ENCODE results near the gene FIP1L1. TPM values are rescaled to one million over a fixed set of nuclear protein-coding genes. Genes with fewer than 3 reads are reported as not detected.
A peak's percentile ranks its signal among the peaks of the same experiment; 100 is the strongest.
"Not testable (repeated sequence)": the region's sequence is repeated elsewhere in the genome, so short reads cannot be mapped to it uniquely, and the experiment has no call there.

Gene FIP1L1
- total RNA-seq, 3 donors from 2014 or later (not counting 1 experiment from before 2014, with no cell fraction given) = 76.2 to 94.0 (median 85.6) TPM

DNA sequence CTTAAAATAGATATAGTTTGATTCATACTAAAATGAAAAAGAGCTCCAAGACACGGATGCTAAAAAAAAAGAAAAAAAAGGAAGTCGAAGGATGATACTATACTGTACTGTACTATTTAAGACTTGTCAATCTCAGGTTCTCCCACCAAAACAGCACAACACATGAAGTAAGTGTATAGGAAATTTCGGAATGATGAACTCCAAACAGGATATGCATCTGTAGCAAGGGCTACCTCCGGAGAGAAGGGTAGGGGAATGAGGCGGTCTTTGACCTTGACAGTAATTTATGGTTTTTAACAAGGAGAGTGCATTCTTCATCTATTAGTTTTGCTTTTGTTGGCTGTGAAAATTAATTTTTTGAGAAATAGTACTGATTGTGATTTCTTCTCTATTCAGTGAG, 541 bp upstream of the FIP1L1 start:
- peaks cover 5% of the 10 kb centered on the region for H3K4me1 ChIP-seq (ENCODE audit: control insufficient read depth, insufficient read depth, low read length)
- intact Hi-C loops (cut with micrococcal nuclease) = loop anchor here (1.0 to 5.0 kb wide), 2 partner anchors 11 to 685 kb away; partner anchors contain the start of genes CHIC2 and SCFD2
- H3K27me3 ChIP-seq (ENCODE audit: control insufficient read depth, insufficient read depth, low read length) = no peaks in the 10 kb centered on the region
- H3K36me3 Mint-ChIP-seq = no peaks in the 10 kb centered on the region
- H3K9me3 ChIP-seq (ENCODE audit: control insufficient read depth, insufficient read depth, low read length) = no peaks in the 10 kb centered on the region
- TF ChIP-seq, protein P1, sequence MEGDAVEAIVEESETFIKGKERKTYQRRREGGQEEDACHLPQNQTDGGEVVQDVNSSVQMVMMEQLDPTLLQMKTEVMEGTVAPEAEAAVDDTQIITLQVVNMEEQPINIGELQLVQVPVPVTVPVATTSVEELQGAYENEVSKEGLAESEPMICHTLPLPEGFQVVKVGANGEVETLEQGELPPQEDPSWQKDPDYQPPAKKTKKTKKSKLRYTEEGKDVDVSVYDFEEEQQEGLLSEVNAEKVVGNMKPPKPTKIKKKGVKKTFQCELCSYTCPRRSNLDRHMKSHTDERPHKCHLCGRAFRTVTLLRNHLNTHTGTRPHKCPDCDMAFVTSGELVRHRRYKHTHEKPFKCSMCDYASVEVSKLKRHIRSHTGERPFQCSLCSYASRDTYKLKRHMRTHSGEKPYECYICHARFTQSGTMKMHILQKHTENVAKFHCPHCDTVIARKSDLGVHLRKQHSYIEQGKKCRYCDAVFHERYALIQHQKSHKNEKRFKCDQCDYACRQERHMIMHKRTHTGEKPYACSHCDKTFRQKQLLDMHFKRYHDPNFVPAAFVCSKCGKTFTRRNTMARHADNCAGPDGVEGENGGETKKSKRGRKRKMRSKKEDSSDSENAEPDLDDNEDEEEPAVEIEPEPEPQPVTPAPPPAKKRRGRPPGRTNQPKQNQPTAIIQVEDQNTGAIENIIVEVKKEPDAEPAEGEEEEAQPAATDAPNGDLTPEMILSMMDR (IDR thresholded peaks at IDR 0.05) = no peak
- peak overlapping the region; percentile 95 to 97 for H3K27ac Mint-ChIP-seq
- H3K4me3 ChIP-seq (ENCODE audit: low read length) = peak overlapping the region; percentile 98
- ATAC-seq (no peak), DNase-seq (peak in 1 of 2 donors; percentile 16)
- H3K27me3 Mint-ChIP-seq (ENCODE audit: low read depth in 2 of 2) = peaks cover 8 to 13% of the 10 kb centered on the region in 2 donors
- peaks cover 36% of the 10 kb centered on the region in 2 donors for H3K4me1 Mint-ChIP-seq
- H3K4me3 Mint-ChIP-seq = peak overlapping the region; percentile 97
- no peaks in the 10 kb centered on the region for H3K36me3 ChIP-seq (ENCODE audit: control insufficient read depth, insufficient read depth, low read length)
- WGBS (ENCODE audit: insufficient coverage) = 68% methylated on average over 3 of the region's 5 CpGs
- H3K27ac ChIP-seq (ENCODE audit: low read length) = peak overlapping the region; percentile 46
- no peaks in the 10 kb centered on the region for H3K9me3 Mint-ChIP-seq

DNA sequence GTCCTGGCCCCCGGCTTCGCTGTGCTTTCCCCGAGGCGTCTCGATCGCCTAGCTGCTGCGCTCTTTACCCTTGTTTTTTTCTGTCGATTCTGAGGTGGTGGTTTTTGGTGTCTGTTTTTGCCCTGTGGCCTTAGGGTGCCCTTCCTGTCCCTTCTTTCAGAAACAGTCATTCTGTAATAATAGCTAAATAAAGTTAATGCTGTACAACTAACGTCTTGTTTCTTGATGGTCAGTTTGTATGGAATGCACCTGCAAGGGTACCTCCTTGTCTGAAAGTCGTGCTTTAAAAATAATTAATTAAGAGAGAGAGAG, 686 bp downstream of the FIP1L1 start:
- TF ChIP-seq, protein P1 (IDR thresholded peaks at IDR 0.05) = no peak
- 0% methylated on average over 10 of the region's 10 CpGs for whole genome bisulfite sequencing (ENCODE audit: insufficient coverage)
- H3K4me3 ChIP-seq (ENCODE audit: low read length) = peak overlapping the region; percentile 98
- intact Hi-C loops (cut with micrococcal nuclease) = loop anchor here (5.0 kb wide), 1 partner anchor 684 kb away; the partner anchor contains the start of gene CHIC2
- H3K27ac ChIP-seq (ENCODE audit: low read length) = peak overlapping the region; percentile 94
- no peak for DNase-seq
- Mint-ChIP-seq H3K36me3 (no peaks in the 10 kb centered on the region), H3K4me3 (peak overlapping the region; percentile 97), H3K27ac (peak overlapping the region; percentile 95 to 97), H3K4me1 (peaks cover 36% of the 10 kb centered on the region in 2 donors), H3K27me3 (ENCODE audit: low read depth in 2 of 2) (peaks cover 4 to 7% of the 10 kb centered on the region in 2 donors), H3K9me3 (no peaks in the 10 kb centered on the region)
- H3K9me3 ChIP-seq (ENCODE audit: control insufficient read depth, insufficient read depth, low read length) = no peaks in the 10 kb centered on the region
- H3K36me3 ChIP-seq (ENCODE audit: control insufficient read depth, insufficient read depth, low read length) = peaks cover 8% of the 10 kb centered on the region
- H3K4me1 ChIP-seq (ENCODE audit: control insufficient read depth, insufficient read depth, low read length) = peaks cover 5% of the 10 kb centered on the region
- H3K27me3 ChIP-seq (ENCODE audit: control insufficient read depth, insufficient read depth, low read length) = no peaks in the 10 kb centered on the region
- ATAC-seq = no peak

DNA sequence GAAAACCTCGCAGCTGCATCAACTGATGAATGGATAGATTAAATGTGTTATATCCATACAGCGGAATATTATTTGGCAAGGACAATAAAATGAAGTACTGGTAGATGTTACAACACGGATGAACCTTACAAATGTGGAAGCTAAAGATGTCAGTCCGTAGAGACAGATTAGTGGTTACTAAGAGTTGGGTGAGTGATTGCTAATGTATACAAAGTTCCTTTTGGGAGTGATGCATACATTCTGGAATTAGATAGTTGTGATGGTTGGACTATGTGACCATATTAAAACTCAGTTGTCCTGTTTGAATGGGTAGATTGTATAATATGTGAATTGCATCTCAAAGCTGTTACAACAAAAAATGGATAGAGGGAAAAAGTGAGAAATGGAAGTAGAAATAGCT, 2.8 kb downstream of the FIP1L1 start:
- Mint-ChIP-seq H3K27me3 (ENCODE audit: low read depth in 2 of 2) (peaks cover under 1 to 1% of the 10 kb centered on the region in 2 donors), H3K4me1 (peaks cover 36% of the 10 kb centered on the region in 2 donors), H3K4me3 (no peak overlapping the region), H3K27ac (peak overlapping the region in 1 of 2 donors; percentile 97), H3K9me3 (no peaks in the 10 kb centered on the region), H3K36me3 (peaks cover 7% of the 10 kb centered on the region)
- H3K4me3 ChIP-seq (ENCODE audit: low read length) = no peak overlapping the region
- DNase-seq = no peak
- H3K27ac ChIP-seq (ENCODE audit: low read length) = no peak overlapping the region
- intact Hi-C loops (cut with micrococcal nuclease) = no loop called here
- H3K9me3 ChIP-seq (ENCODE audit: control insufficient read depth, insufficient read depth, low read length) = no peaks in the 10 kb centered on the region
- H3K36me3 ChIP-seq (ENCODE audit: control insufficient read depth, insufficient read depth, low read length) = peaks cover 27% of the 10 kb centered on the region
- no peak for ATAC-seq
- TF ChIP-seq, protein P1 (IDR thresholded peaks at IDR 0.05) = no peak
- H3K27me3 ChIP-seq (ENCODE audit: control insufficient read depth, insufficient read depth, low read length) = no peaks in the 10 kb centered on the region
- WGBS (ENCODE audit: insufficient coverage) = 88% methylated on average over 4 of the region's 4 CpGs
- H3K4me1 ChIP-seq (ENCODE audit: control insufficient read depth, insufficient read depth, low read length) = peaks cover 5% of the 10 kb centered on the region

GRCh38 chr4:53409479-53409878, 32.0 kb downstream of the FIP1L1 start:
- H3K4me1 Mint-ChIP-seq = peaks cover 44 to 57% of the 10 kb centered on the region in 2 donors
- H3K4me3 ChIP-seq (ENCODE audit: low read length); DNase-seq; ATAC-seq; H3K9me3 Mint-ChIP-seq; H3K4me3 Mint-ChIP-seq; H3K27ac Mint-ChIP-seq; H3K27me3 ChIP-seq (ENCODE audit: control insufficient read depth, insufficient read depth, low read length); intact Hi-C loops (cut with micrococcal nuclease); H3K36me3 ChIP-seq (ENCODE audit: control insufficient read depth, insufficient read depth, low read length); H3K9me3 ChIP-seq (ENCODE audit: control insufficient read depth, insufficient read depth, low read length); H3K27me3 Mint-ChIP-seq (ENCODE audit: low read depth in 2 of 2); H3K27ac ChIP-seq (ENCODE audit: low read length); H3K36me3 Mint-ChIP-seq; H3K4me1 ChIP-seq (ENCODE audit: control insufficient read depth, insufficient read depth, low read length): not testable (repeated sequence)
- WGBS (ENCODE audit: insufficient coverage) = over 99% methylated on average over 11 of the region's 11 CpGs
